NCI-H2029 (cell line): ENCODE measurements around the gene C11orf21.

Experiments used
- DNase-seq: peaks from one replicate; lab custom pipeline; 2025; lab: John Stamatoyannopoulos, UW

Gene C11orf21

GRCh38 chr11:2320568-2321310 is 19.0 kb upstream of the C11orf21 start:
- DNase-seq: no peak

GRCh38 chr11:2319791-2320472 is 18.2 kb upstream of the C11orf21 start:
- no peak for DNase-seq

- DNase-seq: no peak
These were observed 17.0 kb upstream of the C11orf21 start for GRCh38 chr11:2318707-2319106.

GRCh38 chr11:2318123-2318522 is 16.4 kb upstream of the C11orf21 start:
- DNase-seq: no peak

GRCh38 chr11:2317354-2318050 is 15.8 kb upstream of the C11orf21 start:
- no peak for DNase-seq

GRCh38 chr11:2316963-2317244 is 15.2 kb upstream of the C11orf21 start:
- no peak for DNase-seq

- DNase-seq: no peak
These were observed 14.6 kb upstream of the C11orf21 start for GRCh38 chr11:2316169-2316962.

- no peak for DNase-seq
These were observed 13.9 kb upstream of the C11orf21 start for GRCh38 chr11:2315395-2316168.

- no peak for DNase-seq
These were observed 13.0 kb upstream of the C11orf21 start for GRCh38 chr11:2314525-2315394.

- no peak for DNase-seq
These were observed 12.4 kb upstream of the C11orf21 start for GRCh38 chr11:2314136-2314524.

GRCh38 chr11:2313051-2313951 is 11.6 kb upstream of the C11orf21 start:
- no peak for DNase-seq

- DNase-seq: no peak
These were observed 10.7 kb upstream of the C11orf21 start for GRCh38 chr11:2312232-2313042.

GRCh38 chr11:2311353-2312133 is 9.8 kb upstream of the C11orf21 start:
- no peak for DNase-seq

GRCh38 chr11:2310786-2311352 is 9.2 kb upstream of the C11orf21 start:
- no peak for DNase-seq

GRCh38 chr11:2310073-2310785 is 8.5 kb upstream of the C11orf21 start:
- no peak for DNase-seq

- DNase-seq: no peak
These were observed 7.7 kb upstream of the C11orf21 start for GRCh38 chr11:2309251-2310072.
